Body of pancreas (tissue), 4 donors: ENCODE measurements around the gene SLC12A6. TPM values are rescaled to one million over a fixed set of nuclear protein-coding genes. Genes with fewer than 3 reads are reported as not detected.
"Not testable (repeated sequence)": the region's sequence is repeated elsewhere in the genome, so short reads cannot be mapped to it uniquely, and the experiment has no call there.

Experiments
- ATAC-seq: fragments of 150-250 bp; one replicate; pipeline ENCODE4 v1.9.1; 2016
- DNase-seq, 4 donors: peaks; one replicate each; pipeline ENCODE4 v3.0.0-alpha.2; 2019
- H3K27ac ChIP-seq, 4 donors: fragments of 200-600 bp; sonication (generic); 1 replicate in 3 of 4; 2 replicates in 1 of 4; pipeline versions ENCODE4 v1.5.1 to v1.6.1; 2016 to 2019; ENCODE audit warnings: mild to moderate bottlenecking in 1 of 4, mixed read lengths in 1 of 4, moderate library complexity in 1 of 4
- H3K27me3 ChIP-seq, 2 donors: fragments of 200-600 bp; sonication (generic); one replicate each; pipeline ENCODE4 v1.6.0; 2016; ENCODE audit warnings: mild to moderate bottlenecking in 1 of 2
- H3K36me3 ChIP-seq, 2 donors: fragments of 200-600 bp; sonication (generic); replicated peaks in 1 of 2; 2 replicates each; pipeline ENCODE4 v1.5.1; 2016; ENCODE audit warnings: low read depth in 2 of 2; ENCODE audit not compliant: insufficient read depth in 1 of 2
- H3K4me1 ChIP-seq: fragments of 200-600 bp; sonication (generic); one replicate; pipeline ENCODE4 v1.6.0; 2016
- H3K4me3 ChIP-seq, 2 donors: fragments of 200-600 bp; sonication (generic); 1 replicate in 1 of 2; 2 replicates in 1 of 2; pipeline ENCODE4 v1.5.1; 2016 to 2019
- H3K9me3 ChIP-seq, 3 donors: fragments of 200-600 bp; sonication (generic); 1 replicate in 2 of 3; 2 replicates in 1 of 3; pipeline ENCODE4 v1.5.1; 2016
- CTCF ChIP-seq, 7 experiments: fragments of 450-650 bp in 4 of 7; fragments of 200-600 bp in 3 of 7; sonication (generic) in 3 of 7; IDR thresholded peaks; one replicate each; pipeline ENCODE4 v1.5.1; 2016 to 2019; ENCODE audit warnings: antibody characterized with exemption in 7 of 7
- POLR2A ChIP-seq, 3 donors: fragments of 450-650 bp; IDR thresholded peaks; one replicate each; pipeline ENCODE4 v1.6.1; 2016; ENCODE audit warnings: antibody characterized with exemption in 3 of 3, mild to moderate bottlenecking in 2 of 3
- WGBS, 2 donors: methylation state at CpG; one replicate each; pipeline ENCODE4 v1.1.5; 2017; 5-methylcytosine and 5-hydroxymethylcytosine counted together
- intact Hi-C: fragments of 100-400 bp; cut with DNase I; formaldehyde crosslinking; loops from one replicate; pipeline ENCODE4 v1.15.1; 2023
- total RNA-seq, 2 donors: library from RNA; depleted of rRNA; stranded (reverse); fragments of >200 nt; gene quantifications; one replicate each; pipeline ENCODE4 v1.1.0, GENCODE V29; 2016

The SLC12A6 gene
- total RNA-seq, 2 donors from 2014 or later: 15.0 to 16.2 TPM

- Histone ChIP-seq H3K4me1 (peaks cover 17% of the 10 kb centered on the region), H3K36me3 (no peaks in the 10 kb centered on the region), H3K9me3 (no peaks in the 10 kb centered on the region), H3K27me3 (no peaks in the 10 kb centered on the region), H3K4me3 (no peak overlapping the region), H3K27ac (no peak overlapping the region)
- DNase-seq: no peak
- 78 to 80% methylated on average over 4 of the region's 4 CpGs for WGBS, 2 donors
- ATAC-seq: no peak
- intact Hi-C loops: no loop called here
- no peak for TF ChIP-seq CTCF (IDR thresholded peaks at IDR 0.05)
Measured at GRCh38 chr15:34206011-34206410, 131.6 kb downstream of the SLC12A6 start.

- TF ChIP-seq POLR2A (IDR thresholded peaks at IDR 0.05) (no peak), CTCF (IDR thresholded peaks at IDR 0.05) (no peak)
- H3K4me1 ChIP-seq: peaks cover 10% of the 10 kb centered on the region
- no peaks in the 10 kb centered on the region for H3K9me3 ChIP-seq
- H3K27me3 ChIP-seq: no peaks in the 10 kb centered on the region
- no peaks in the 10 kb centered on the region for H3K36me3 ChIP-seq
- intact Hi-C loops: no loop called here
- no peak overlapping the region for H3K4me3 ChIP-seq
- WGBS, 2 donors: 75 to 100% methylated on average over 1 of the region's 1 CpG
- H3K27ac ChIP-seq: no peak overlapping the region
- ATAC-seq (no peak), DNase-seq (no peak)
Measured at GRCh38 chr15:34203936-34204335, 133.6 kb downstream of the SLC12A6 start.

DNA sequence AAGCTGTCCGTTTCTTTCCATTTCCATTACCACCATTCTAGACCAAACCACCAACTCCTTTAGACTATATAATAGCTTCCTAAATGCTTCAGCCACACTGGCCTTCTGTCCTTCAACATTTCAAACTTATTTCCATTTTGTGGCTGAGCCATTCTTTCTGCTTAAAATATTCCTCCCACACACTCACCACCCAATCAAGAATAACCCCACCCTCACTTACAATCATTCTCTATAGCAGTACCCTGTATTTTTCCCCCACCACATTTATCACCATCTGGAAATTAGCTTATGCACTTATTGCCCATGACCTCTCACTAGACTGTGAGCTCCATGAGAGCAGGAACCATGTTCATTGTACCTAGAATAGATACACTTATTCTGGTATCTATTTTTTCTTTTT is 134.3 kb downstream of the SLC12A6 start:
- no peak for DNase-seq
- intact Hi-C loops: no loop called here

GRCh38 chr15:34193272-34193671 is 144.3 kb downstream of the SLC12A6 start:
- H3K27me3 ChIP-seq, ATAC-seq, DNase-seq, intact Hi-C loops, H3K27ac ChIP-seq, H3K9me3 ChIP-seq, H3K36me3 ChIP-seq, H3K4me3 ChIP-seq: not testable (repeated sequence)
- peaks cover 12% of the 10 kb centered on the region for H3K4me1 ChIP-seq
- 88% methylated on average over 7 of the region's 7 CpGs for WGBS, 2 donors

More for the DNA sequence above, 134.3 kb downstream of the SLC12A6 start:
- no peak overlapping the region for H3K4me3 ChIP-seq
- peaks cover 6% of the 10 kb centered on the region for H3K4me1 ChIP-seq
- no peaks in the 10 kb centered on the region for H3K9me3 ChIP-seq
- no peaks in the 10 kb centered on the region for H3K36me3 ChIP-seq
- no peaks in the 10 kb centered on the region for H3K27me3 ChIP-seq
- no peak for TF ChIP-seq POLR2A (IDR thresholded peaks at IDR 0.05)
- no peak for TF ChIP-seq CTCF (IDR thresholded peaks at IDR 0.05)
- no peak overlapping the region for H3K27ac ChIP-seq
- no peak for ATAC-seq
- whole genome bisulfite sequencing, 2 donors: 90 to 94% methylated on average over 1 of the region's 1 CpG

DNA sequence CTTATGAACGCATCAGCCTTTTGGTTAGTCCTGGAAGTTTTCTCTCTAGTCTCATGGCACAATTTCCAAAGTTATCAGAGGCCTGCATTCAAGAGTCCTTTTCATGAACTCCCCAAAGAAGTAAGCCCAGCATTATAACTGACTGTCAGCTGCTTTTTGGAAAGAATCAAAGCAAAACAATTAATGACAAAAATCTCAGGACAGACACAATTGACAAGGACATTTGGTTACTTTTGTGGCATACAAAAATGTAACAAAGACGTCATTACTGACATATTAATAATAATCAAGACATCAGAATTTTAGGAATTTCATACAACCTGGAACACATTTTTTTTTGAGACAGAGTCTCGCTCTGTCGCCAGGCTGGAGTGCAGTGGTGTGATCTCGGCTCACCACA is 148.9 kb downstream of the SLC12A6 start:
- TF ChIP-seq CTCF (IDR thresholded peaks at IDR 0.05): no peak
- no peak for TF ChIP-seq POLR2A (IDR thresholded peaks at IDR 0.05)
- Histone ChIP-seq H3K36me3 (no peaks in the 10 kb centered on the region), H3K4me3 (no peak overlapping the region), H3K4me1 (peaks cover 9% of the 10 kb centered on the region), H3K27me3 (no peaks in the 10 kb centered on the region), H3K9me3 (no peaks in the 10 kb centered on the region), H3K27ac (peak overlapping the region in 2 of 4 donors; percentile 33 to 58)
- DNase-seq (no peak), ATAC-seq (no peak)
- intact Hi-C loops: no loop called here
- WGBS, 2 donors: 67 to 74% methylated on average over 5 of the region's 5 CpGs
